HepG2 (cell line): Measurements from ENCODE around the gene NUTF2. TPM values are rescaled to one million over a fixed set of nuclear protein-coding genes. Genes with fewer than 3 reads are reported as not detected.

Experiments
- CEBPG ChIP-seq: IDR thresholded peaks from 2 replicates; pipeline ENCODE4 v1.6.1; 2016
- GABPB1 ChIP-seq: IDR thresholded peaks from 2 replicates; pipeline ENCODE4 v1.6.1; 2016; ENCODE audit warnings: mild to moderate bottlenecking, missing genetic modification reagents, moderate library complexity, missing compliant biosample characterization
- GATAD2A ChIP-seq: IDR thresholded peaks from 2 replicates; pipeline ENCODE4 v1.6.1; 2016
- HDAC2 ChIP-seq: sonication (generic); formaldehyde crosslinking; IDR thresholded peaks from 2 replicates; pipeline ENCODE4 v1.4.0; 2020; ENCODE audit warnings: missing genetic modification reagents
- HINFP ChIP-seq: sonication (generic); formaldehyde crosslinking; IDR thresholded peaks from 2 replicates; pipeline ENCODE4 v1.4.0; 2020; ENCODE audit warnings: low read depth, mild to moderate bottlenecking, missing genetic modification reagents
- IRX3 ChIP-seq: sonication (generic); formaldehyde crosslinking; IDR thresholded peaks from 2 replicates; pipeline ENCODE4 v1.8.1; 2023; ENCODE audit warnings: mild to moderate bottlenecking, low read depth, missing genetic modification reagents, borderline replicate concordance
- MATR3 ChIP-seq: sonication (generic); formaldehyde crosslinking; IDR thresholded peaks from 2 replicates; pipeline ENCODE4 v1.4.0; 2020; ENCODE audit warnings: missing genetic modification reagents
- MXD3 ChIP-seq: IDR thresholded peaks from 2 replicates; pipeline ENCODE4 v1.6.1; 2016; ENCODE audit warnings: mild to moderate bottlenecking, missing biosample characterization, missing genetic modification reagents
- NFIB ChIP-seq: sonication (generic); formaldehyde crosslinking; IDR thresholded peaks from 2 replicates; pipeline ENCODE4 v1.9.0; 2021; ENCODE audit warnings: missing genetic modification reagents, mild to moderate bottlenecking, borderline replicate concordance
- NFKB2 ChIP-seq: sonication (generic); formaldehyde crosslinking; IDR thresholded peaks from 2 replicates; pipeline ENCODE4 v1.4.0; 2020; ENCODE audit warnings: missing genetic modification reagents, borderline replicate concordance
- NFRKB ChIP-seq: fragments of 450-650 bp; IDR thresholded peaks from 2 replicates; pipeline ENCODE4 v1.6.1; 2017
- NR2F2 ChIP-seq: IDR thresholded peaks from 2 replicates; pipeline ENCODE4 v1.6.1; 2012; ENCODE audit warnings: low read depth, inconsistent platforms, borderline replicate concordance
- RBM22 ChIP-seq: fragments of 200-400 bp; formaldehyde crosslinking; optimal IDR thresholded peaks from 2 replicates; pipeline ENCODE3; 2017; ENCODE audit warnings: mild to moderate bottlenecking, low read length, moderate library complexity
- SAP130 ChIP-seq: IDR thresholded peaks from 2 replicates; pipeline ENCODE4 v1.6.1; 2016; ENCODE audit warnings: low read depth
- STAG1 ChIP-seq: sonication (generic); formaldehyde crosslinking; IDR thresholded peaks from 2 replicates; pipeline ENCODE4 v1.4.0; 2020; ENCODE audit warnings: missing genetic modification reagents
- TOPORS ChIP-seq: sonication (generic); formaldehyde crosslinking; IDR thresholded peaks from 2 replicates; pipeline ENCODE4 v1.8.0; 2023; ENCODE audit warnings: mild to moderate bottlenecking, missing genetic modification reagents
- ZBED4 ChIP-seq: sonication (generic); formaldehyde crosslinking; IDR thresholded peaks from 2 replicates; pipeline ENCODE4 v1.4.0; 2020; ENCODE audit warnings: missing genetic modification reagents, borderline replicate concordance
- ZBTB7B ChIP-seq: sonication (generic); formaldehyde crosslinking; IDR thresholded peaks from 2 replicates; pipeline ENCODE4 v1.4.0; 2020; ENCODE audit warnings: missing genetic modification reagents
- ZFP36 ChIP-seq: fragments of 150-350 bp; IDR thresholded peaks from 2 replicates; pipeline ENCODE4 v1.6.1; 2018; ENCODE audit warnings: borderline replicate concordance, low read length, low read depth; ENCODE audit not compliant: partially characterized antibody
- ZNF224 ChIP-seq: sonication (generic); formaldehyde crosslinking; IDR thresholded peaks from 2 replicates; pipeline ENCODE4 v1.5.0; 2020; ENCODE audit warnings: mild to moderate bottlenecking, missing genetic modification reagents
- ZNF354B ChIP-seq: sonication (generic); formaldehyde crosslinking; IDR thresholded peaks from 2 replicates; pipeline ENCODE4 v1.8.0; 2022; ENCODE audit warnings: mild to moderate bottlenecking, missing genetic modification reagents
- ZNF546 ChIP-seq: sonication (generic); formaldehyde crosslinking; conservative IDR thresholded peaks from 2 replicates; pipeline ENCODE4 v1.8.1; 2023; ENCODE audit warnings: mild to moderate bottlenecking, missing genetic modification reagents
- ZNF563 ChIP-seq: sonication (generic); formaldehyde crosslinking; IDR thresholded peaks from 2 replicates; pipeline ENCODE4 v1.8.0; 2022; ENCODE audit warnings: mild to moderate bottlenecking, moderate library complexity, missing genetic modification reagents
- ZNF577 ChIP-seq: sonication (generic); formaldehyde crosslinking; IDR thresholded peaks from 2 replicates; pipeline ENCODE4 v1.4.0; 2020; ENCODE audit warnings: mild to moderate bottlenecking, low read depth, missing genetic modification reagents, borderline replicate concordance
- ZNF644 ChIP-seq: IDR thresholded peaks from 2 replicates; pipeline ENCODE4 v1.6.1; 2016; ENCODE audit warnings: low read depth
- ZNF775 ChIP-seq: sonication (generic); formaldehyde crosslinking; IDR thresholded peaks from 2 replicates; pipeline ENCODE4 v1.4.0; 2020; ENCODE audit warnings: missing genetic modification reagents, mild to moderate bottlenecking, moderate library complexity, borderline replicate concordance
- ZSCAN22 ChIP-seq: sonication (generic); formaldehyde crosslinking; IDR thresholded peaks from 2 replicates; pipeline ENCODE4 v1.4.0; 2020; ENCODE audit warnings: mild to moderate bottlenecking, missing genetic modification reagents
- ZSCAN29 ChIP-seq: sonication (generic); formaldehyde crosslinking; conservative IDR thresholded peaks from 2 replicates; pipeline ENCODE4 v1.4.0; 2020; ENCODE audit warnings: mild to moderate bottlenecking, missing genetic modification reagents
- polyA plus RNA-seq, 8 experiments: library from polyadenylated mRNA; depleted of rRNA in 3 of 8; stranded (reverse) in 7 of 8; unstranded in 1 of 8; fragments of >200 nt; fragmentation: Illumina TruSeq in 4 of 8; extraction: Trizol in 4 of 8; gene quantifications; 2 replicates each; pipeline versions ENCODE4 v1.2.1 to v1.2.3, GENCODE V29; 2011 to 2016; ENCODE audit warnings: low read depth in 4 of 8, missing spikeins in 1 of 8, mixed read lengths in 1 of 8; ENCODE audit not compliant: insufficient read depth in 1 of 8
- total RNA-seq, 5 experiments: library from RNA; depleted of rRNA; stranded (reverse); fragments of >200 nt; fragmentation: Illumina TruSeq; extraction: Trizol; gene quantifications; 2 replicates each; pipeline ENCODE4 v1.2.3, GENCODE V29; 2016; ENCODE audit warnings: low read depth in 1 of 5

NUTF2 gene
- total and polyA plus RNA-seq, 2 of the 13 experiments (the other 11 are each of a cell fraction or from before 2014, with no cell fraction given), result 168 to 214 TPM

GRCh38 chr16:67883872-67884261 is 37.1 kb downstream of the NUTF2 start (continued):
- TF ChIP-seq ZSCAN29 (CRISPR knock-in tag), result no peak
- no peak for TF ChIP-seq RBM22
- TF ChIP-seq TOPORS (CRISPR knock-in tag), result peak; percentile 63; the same call in 1 of the 2 replicates
- no peak for TF ChIP-seq NR2F2
- no peak for TF ChIP-seq ZSCAN22 (CRISPR knock-in tag)
- TF ChIP-seq NFKB2 (CRISPR knock-in tag), result peak; percentile 61; the same call in 1 of the 2 replicates
- peak; percentile 8; the same call in 1 of the 2 replicates for TF ChIP-seq SAP130 (CRISPR knock-in tag)
- no peak; the same call in 1 of the 2 replicates for TF ChIP-seq MXD3 (CRISPR knock-in tag)
- TF ChIP-seq ZNF644, result no peak
- TF ChIP-seq ZBED4 (CRISPR knock-in tag), result no peak
- TF ChIP-seq HDAC2 (CRISPR knock-in tag), result no peak
- TF ChIP-seq NFRKB, result no peak
- TF ChIP-seq ZNF546 (CRISPR knock-in tag), result no peak
- no peak for TF ChIP-seq ZBTB7B (CRISPR knock-in tag)
- TF ChIP-seq CEBPG (CRISPR knock-in tag), result 0 out of 2 replicates have a peak, but pooled peaks have one; percentile 7
- no peak for TF ChIP-seq ZFP36
- TF ChIP-seq GATAD2A (CRISPR knock-in tag), result peak; percentile 34; the same call in 1 of the 2 replicates
- no peak for TF ChIP-seq NFIB (CRISPR knock-in tag)
- no peak for TF ChIP-seq ZNF354B (CRISPR knock-in tag)
- 0 out of 2 replicates have a peak, but pooled peaks have one; percentile 31 for TF ChIP-seq IRX3 (CRISPR knock-in tag)
- no peak for TF ChIP-seq ZNF563 (CRISPR knock-in tag)
- no peak for TF ChIP-seq ZNF577 (CRISPR knock-in tag)
- TF ChIP-seq ZNF775 (CRISPR knock-in tag), result no peak
- no peak for TF ChIP-seq ZNF224
- TF ChIP-seq STAG1 (CRISPR knock-in tag), result peak; percentile 93
- peak; percentile 48 for TF ChIP-seq GABPB1 (CRISPR knock-in tag)
- no peak for TF ChIP-seq MATR3
- no peak for TF ChIP-seq HINFP
